HG03469 (cell line): ENCODE data around the gene URB1.
"Not testable (repeated sequence)": the region's sequence is repeated elsewhere in the genome, so short reads cannot be mapped to it uniquely, and the experiment has no call there.

Experiments
- ATAC-seq: cut with Tn5 transposase; IDR thresholded peaks from one replicate; pipeline ENCODE4 v1.9.1; 2021; ENCODE audit warnings: mild to moderate bottlenecking, moderate library complexity, moderate number of reproducible peaks; ENCODE audit not compliant: unreplicated experiment

The URB1 gene

DNA sequence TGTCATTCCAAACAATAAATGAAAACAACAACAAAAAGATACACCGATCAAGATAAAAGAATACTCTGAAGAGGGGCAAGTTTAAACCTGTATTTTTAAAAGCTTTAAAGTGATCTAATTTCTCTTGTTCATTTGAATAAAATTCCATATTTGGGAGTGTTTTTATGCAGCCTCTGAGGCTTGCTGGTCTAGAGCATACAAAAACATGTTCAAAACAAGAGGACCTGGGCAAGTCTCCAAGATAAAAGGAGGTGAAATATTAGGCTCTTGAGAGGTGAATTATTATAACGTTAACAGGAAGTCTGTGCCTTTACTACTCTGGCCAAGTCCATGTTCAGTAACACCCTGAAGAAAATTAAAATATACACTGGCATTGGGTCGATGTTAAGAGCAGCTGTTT lies 20.1 kb downstream of the URB1 start:
- ATAC-seq, result no peak

GRCh38 chr21:32371913-32372314 lies 20.9 kb downstream of the URB1 start:
- no peak for ATAC-seq

DNA sequence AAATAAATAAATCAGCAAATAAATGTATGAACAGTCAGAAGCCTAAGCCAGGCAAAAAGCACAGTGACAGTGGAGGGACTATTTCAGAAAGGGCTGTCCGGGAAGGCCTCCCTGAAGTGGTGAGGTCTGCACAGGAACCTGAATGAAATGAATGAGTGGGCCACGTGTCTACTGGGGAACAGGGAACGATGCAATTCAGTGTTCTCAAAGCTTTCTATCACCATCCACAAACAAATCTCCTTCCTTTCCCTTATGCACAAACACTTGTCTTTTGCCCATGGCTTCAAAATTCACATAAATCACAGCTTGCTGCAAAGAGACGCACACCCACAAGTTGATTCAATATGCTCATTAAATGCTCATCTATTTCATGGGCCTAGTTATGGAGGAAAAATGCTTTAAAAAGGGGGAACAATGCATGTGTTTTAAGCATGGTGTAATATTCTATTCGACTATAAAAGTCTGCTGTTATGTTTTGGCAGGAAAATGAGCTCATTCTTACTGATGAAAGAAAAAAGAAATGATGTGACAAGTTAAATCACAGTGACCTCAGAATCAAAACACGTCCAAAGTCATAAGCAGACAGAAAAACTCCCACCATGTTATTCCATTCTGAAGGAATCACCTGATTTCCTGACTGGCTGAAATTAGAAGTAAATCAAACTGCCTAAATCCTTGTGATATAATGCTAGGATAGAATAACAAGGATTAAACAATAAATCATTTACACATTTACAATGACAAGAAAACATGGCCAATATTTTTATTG lies 21.6 kb downstream of the URB1 start:
- ATAC-seq, result no peak

GRCh38 chr21:32368961-32369360 lies 23.9 kb downstream of the URB1 start:
- not testable (repeated sequence) for ATAC-seq

GRCh38 chr21:32368386-32368785 lies 24.4 kb downstream of the URB1 start:
- ATAC-seq, result no peak

GRCh38 chr21:32367158-32367557 lies 25.7 kb downstream of the URB1 start:
- ATAC-seq, result no peak

DNA sequence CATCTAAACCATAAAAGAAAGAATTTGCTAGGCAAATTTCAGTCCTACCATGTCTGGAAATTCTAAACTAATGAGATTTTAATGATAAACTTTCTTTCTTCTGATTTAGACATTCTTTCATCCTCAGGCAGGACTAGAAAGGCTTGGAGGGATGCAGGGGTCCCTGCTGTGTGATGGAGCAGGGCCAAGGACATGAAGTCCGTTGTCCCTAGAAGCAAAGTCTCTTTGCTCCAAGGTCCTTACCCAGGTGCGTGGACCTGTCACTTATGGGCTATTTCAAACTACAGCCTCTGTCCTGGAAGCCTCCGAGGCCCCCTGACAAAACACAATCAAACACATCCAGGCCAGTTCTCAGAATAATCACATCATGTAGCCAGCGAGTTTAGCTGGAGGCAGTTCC lies 26.6 kb downstream of the URB1 start:
- no peak for ATAC-seq

GRCh38 chr21:32364796-32365195 lies 28.0 kb downstream of the URB1 start:
- no peak for ATAC-seq

DNA sequence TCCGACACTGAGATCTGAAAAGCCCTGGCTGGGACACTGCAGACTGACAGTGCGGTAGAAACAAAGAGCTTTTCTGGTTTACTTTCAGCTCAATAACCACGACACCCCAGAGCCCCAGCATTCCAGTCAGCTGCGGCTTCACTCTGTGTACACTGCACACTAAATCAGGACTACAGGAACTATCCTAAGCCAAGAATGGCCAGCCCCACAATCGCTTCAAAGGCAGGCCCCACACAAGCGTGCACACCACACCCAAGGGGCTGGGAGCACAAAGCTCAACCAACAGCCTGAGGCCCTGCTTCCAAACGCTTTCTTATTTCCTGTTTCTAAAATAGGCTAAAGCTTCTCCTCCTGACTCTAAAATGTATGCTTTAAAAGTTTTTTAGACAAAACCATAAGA lies 28.4 kb downstream of the URB1 start:
- ATAC-seq, result no peak

DNA sequence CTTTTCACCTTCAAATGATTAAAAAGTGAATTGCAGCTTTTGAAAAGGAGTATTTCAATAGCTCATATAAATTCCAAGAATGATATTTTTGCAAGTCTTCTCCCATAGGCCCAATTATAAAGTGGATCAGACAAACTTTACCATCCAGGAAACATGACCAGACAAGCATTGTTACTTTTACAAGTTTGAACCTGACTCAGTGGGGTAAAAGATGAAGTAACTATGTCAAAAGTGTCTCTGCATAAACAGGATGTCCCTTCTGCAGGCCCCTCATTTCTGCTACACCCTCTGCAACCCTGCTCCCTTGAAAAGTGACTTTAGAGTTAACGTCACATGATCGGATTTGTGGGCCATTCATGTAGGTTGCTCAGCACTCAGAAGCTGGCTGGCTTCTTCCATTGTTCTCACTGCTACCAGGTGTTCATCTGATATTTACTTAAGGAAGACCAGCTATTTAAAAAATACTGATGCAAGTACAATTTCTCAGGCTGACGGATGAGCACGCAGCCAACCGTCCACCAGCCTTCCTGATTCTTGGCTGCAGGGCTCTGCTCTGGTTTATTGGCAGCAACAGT lies 32.3 kb downstream of the URB1 start:
- ATAC-seq, result no peak

GRCh38 chr21:32359719-32360260 lies 33.0 kb downstream of the URB1 start:
- ATAC-seq, result no peak

DNA sequence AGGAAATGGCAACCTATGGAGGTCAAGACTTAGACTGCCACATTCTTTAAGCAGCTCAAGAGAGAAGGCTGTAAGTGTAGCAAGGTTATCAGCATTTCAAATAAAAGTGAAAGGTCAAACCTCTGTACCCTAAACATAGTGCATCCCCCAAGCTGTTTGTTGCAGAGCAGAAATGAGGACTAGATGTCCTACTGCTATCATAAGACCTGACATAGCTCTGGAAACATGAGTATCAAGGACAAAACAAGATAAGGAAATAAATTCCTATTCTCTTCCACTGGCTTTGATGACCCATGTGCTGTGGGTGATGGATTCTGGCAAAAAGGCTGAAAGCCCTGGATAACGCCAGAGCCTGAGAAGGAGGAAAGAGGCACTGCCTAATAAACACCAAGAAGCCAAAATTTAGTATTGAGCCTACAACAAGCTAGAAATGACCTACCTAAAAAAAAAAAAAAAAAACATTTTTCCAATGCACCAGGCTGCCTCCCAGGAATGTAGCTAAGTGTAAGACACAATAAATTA lies 35.9 kb downstream of the URB1 start:
- no peak for ATAC-seq

DNA sequence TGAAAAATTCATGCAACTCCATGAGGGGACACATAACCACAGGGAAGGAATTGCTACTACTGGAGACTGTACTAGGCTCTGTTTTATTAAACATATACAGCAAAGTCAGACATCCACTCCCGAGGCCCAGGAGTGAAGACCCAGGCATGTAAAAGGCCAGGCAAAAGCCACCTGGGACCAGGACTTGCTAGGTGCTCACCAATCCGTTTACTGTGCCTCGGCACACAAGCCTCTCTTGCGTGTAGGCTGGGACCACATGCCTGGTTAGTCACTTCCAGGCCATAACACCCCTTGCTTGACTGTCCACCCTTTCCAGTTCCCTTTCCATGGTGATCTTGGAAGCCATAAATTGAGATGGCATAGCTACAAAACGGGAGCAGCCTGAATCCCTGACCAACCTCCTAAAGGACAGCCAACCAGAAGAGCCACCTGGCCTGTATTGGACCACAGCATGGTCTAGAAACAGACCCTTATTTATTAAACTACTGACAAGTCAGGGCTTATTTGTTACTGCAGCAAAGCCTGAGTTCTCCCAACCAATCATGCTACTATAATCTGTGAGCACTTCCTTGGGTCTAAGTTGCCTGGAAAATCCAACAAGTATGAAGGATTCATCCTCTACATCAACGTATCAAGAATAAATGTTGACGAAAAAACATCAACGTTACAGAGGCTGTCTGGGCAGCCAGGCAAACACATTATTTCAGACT lies 39.7 kb downstream of the URB1 start:
- no peak for ATAC-seq

DNA sequence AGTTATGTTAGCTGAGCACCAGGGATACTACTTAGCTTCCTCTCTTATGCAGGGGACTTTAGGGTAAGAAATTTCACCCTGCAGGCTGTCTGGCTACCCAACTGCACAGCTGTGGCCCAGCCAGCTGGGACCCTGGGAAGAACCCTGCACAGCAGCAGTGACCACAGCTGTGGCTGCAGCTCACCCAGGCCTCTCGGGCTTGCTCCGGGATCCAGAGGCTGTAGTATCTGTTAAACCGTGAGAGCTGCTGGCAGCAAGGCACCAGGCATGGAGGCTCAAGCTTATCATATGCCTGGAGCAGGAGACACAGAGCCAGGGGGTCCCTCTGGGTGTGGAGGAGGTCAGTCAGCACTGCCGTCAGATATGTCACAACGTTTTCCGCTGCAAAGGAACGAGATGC lies 40.3 kb downstream of the URB1 start:
- no peak for ATAC-seq

DNA sequence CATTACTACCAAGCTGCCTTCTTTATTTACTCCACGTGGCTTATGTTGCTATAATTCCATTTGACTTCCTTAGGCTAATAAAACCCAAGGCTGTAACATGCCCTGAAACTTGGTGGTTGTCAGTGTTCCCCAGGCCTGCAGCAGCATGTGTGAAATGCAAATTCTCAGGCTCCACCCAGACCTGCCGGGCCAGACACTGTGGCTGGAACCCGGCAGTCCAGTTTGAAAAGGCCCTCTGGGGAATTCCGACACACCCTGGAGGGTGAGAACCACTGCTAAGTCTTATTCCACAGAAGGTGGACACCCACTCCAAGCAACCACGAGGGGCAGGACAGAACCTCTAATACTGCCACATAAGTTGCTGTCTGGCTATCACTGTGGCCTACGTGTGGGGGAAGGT lies 41.4 kb downstream of the URB1 start:
- no peak for ATAC-seq

GRCh38 chr21:32350981-32351380 lies 41.8 kb downstream of the URB1 start:
- ATAC-seq, result no peak

GRCh38 chr21:32350211-32350980 lies 42.4 kb downstream of the URB1 start:
- ATAC-seq, result no peak

- ATAC-seq, result no peak
Measured at GRCh38 chr21:32349333-32349944, 43.4 kb downstream of the URB1 start.

GRCh38 chr21:32348604-32349332 lies 44.0 kb downstream of the URB1 start:
- no peak for ATAC-seq

GRCh38 chr21:32347977-32348376 lies 44.8 kb downstream of the URB1 start:
- no peak for ATAC-seq
